ENCODE measurements around the gene ARHGAP10.

Gene ARHGAP10

DNA sequence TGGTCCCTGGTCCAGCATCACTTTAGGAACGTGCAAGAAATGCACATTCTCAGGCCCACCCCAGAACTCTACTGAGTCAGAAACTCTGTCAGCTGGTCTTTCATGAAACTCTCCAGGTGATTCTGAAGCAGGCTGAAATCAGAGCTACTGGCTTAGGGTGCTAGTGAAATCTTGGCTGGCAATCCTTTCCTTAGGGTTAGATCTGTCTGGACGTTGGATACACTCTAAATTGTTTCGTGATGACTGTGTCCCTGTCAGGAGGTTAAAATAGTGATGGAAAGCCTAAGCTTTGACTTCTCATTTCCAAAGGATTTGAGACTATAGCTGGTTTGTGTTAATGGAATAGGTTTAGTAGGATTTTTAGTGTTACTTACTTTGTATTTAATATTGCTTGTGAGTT, 99.1 kb downstream of the ARHGAP10 start:
- Mint-ChIP-seq H3K36me3 (ENCODE audit: low read depth) (no peaks in the 10 kb centered on the region), H3K27me3 (no peaks in the 10 kb centered on the region), H3K4me3 (no peak overlapping the region), H3K9me3 (no peaks in the 10 kb centered on the region), H3K27ac (no peak overlapping the region), H3K4me1 (ENCODE audit: low read depth) (peaks cover 16% of the 10 kb centered on the region)

- H3K9me3 Mint-ChIP-seq: no peaks in the 10 kb centered on the region
These were observed 99.8 kb downstream of the ARHGAP10 start for GRCh38 chr4:147831551-147832171.

DNA sequence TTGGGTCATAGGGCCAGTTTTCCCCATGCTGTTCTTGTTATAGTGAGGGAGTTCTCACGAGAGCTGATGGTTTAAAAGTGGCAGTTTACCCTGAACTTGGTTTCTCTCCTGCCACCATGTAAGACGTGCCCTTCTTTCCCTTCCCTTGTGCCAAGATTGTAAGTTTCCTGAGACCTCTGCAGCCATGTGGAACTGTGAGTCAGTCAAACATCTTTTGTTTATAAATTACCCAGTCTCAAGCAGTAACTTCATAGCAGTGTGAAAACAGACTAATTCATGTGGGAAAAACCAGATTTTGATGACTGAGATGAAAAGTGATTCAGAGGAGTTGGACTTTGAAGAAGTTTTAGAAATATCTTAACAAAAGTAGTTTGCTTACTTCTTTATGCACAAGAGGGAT, 101.4 kb downstream of the ARHGAP10 start:
- Mint-ChIP-seq H3K4me1 (ENCODE audit: low read depth) (peaks cover 21% of the 10 kb centered on the region), H3K9me3 (no peaks in the 10 kb centered on the region), H3K36me3 (ENCODE audit: low read depth) (no peaks in the 10 kb centered on the region), H3K4me3 (no peak overlapping the region), H3K27ac (peak overlapping the region; percentile 1), H3K27me3 (no peaks in the 10 kb centered on the region)

More at GRCh38 chr4:147831551-147832171, 99.8 kb downstream of the ARHGAP10 start:
- H3K27ac Mint-ChIP-seq: no peak overlapping the region
- no peaks in the 10 kb centered on the region for H3K36me3 Mint-ChIP-seq (ENCODE audit: low read depth)
- H3K27me3 Mint-ChIP-seq: no peaks in the 10 kb centered on the region
- H3K4me1 Mint-ChIP-seq (ENCODE audit: low read depth): peaks cover 17% of the 10 kb centered on the region
- no peak overlapping the region for H3K4me3 Mint-ChIP-seq

GRCh38 chr4:147833741-147834140, 101.9 kb downstream of the ARHGAP10 start:
- Mint-ChIP-seq H3K4me1 (ENCODE audit: low read depth) (peaks cover 21% of the 10 kb centered on the region), H3K9me3 (no peaks in the 10 kb centered on the region)

DNA sequence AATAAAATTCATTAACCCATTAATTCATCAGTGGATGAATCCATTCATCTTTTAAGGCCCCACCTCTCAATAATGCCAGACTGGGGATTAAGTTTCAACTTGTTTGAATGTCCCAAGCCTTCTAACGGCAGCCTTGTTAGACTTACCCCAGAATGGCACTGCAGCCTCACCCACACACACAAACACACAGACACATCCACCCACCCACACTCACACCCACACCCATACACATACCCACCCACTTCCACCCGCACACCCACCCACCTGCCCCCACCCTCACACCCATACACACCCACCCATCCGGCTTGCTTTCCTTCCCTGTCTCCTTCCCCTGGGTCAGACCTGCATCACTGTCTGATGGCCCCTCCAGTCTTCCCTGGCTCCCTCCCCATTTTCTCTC, 102.6 kb downstream of the ARHGAP10 start:
- H3K9me3 Mint-ChIP-seq: no peaks in the 10 kb centered on the region
- H3K27ac Mint-ChIP-seq: no peak overlapping the region
- no peaks in the 10 kb centered on the region for H3K27me3 Mint-ChIP-seq
- H3K4me3 Mint-ChIP-seq: no peak overlapping the region
- H3K4me1 Mint-ChIP-seq (ENCODE audit: low read depth): peaks cover 21% of the 10 kb centered on the region
- H3K36me3 Mint-ChIP-seq (ENCODE audit: low read depth): no peaks in the 10 kb centered on the region

More at GRCh38 chr4:147833741-147834140, 101.9 kb downstream of the ARHGAP10 start:
- peak overlapping the region; percentile 1 for H3K27ac Mint-ChIP-seq
- H3K27me3 Mint-ChIP-seq: no peaks in the 10 kb centered on the region
- H3K36me3 Mint-ChIP-seq (ENCODE audit: low read depth): no peaks in the 10 kb centered on the region
- no peak overlapping the region for H3K4me3 Mint-ChIP-seq

GRCh38 chr4:147836807-147837206, 104.9 kb downstream of the ARHGAP10 start:
- no peak overlapping the region for H3K27ac Mint-ChIP-seq
- H3K4me1 Mint-ChIP-seq (ENCODE audit: low read depth): peaks cover 17% of the 10 kb centered on the region
- H3K36me3 Mint-ChIP-seq (ENCODE audit: low read depth): no peaks in the 10 kb centered on the region
- no peaks in the 10 kb centered on the region for H3K9me3 Mint-ChIP-seq
- H3K27me3 Mint-ChIP-seq: no peaks in the 10 kb centered on the region
- H3K4me3 Mint-ChIP-seq: no peak overlapping the region

DNA sequence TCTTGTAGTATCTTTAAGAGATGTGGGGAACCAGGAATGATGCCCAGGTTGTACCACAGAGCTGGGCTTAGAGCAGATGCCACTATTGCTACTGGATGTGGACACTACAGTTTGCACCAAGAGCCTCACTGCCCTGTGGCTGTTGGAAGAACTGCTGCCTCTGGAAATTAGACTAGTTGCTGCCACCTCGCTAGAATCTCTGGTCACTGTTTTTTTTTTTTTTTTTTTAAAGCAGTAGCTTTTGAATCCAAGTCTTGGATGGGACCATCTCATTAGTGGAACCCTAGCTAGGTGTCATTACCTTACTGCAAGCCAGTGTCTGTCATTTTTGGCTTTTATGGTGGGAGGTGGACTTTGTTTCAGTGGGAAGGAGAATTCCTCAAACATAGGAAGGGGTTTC, 105.5 kb downstream of the ARHGAP10 start:
- Mint-ChIP-seq H3K4me1 (ENCODE audit: low read depth) (peaks cover 14% of the 10 kb centered on the region), H3K36me3 (ENCODE audit: low read depth) (no peaks in the 10 kb centered on the region), H3K27me3 (no peaks in the 10 kb centered on the region), H3K4me3 (no peak overlapping the region), H3K9me3 (no peaks in the 10 kb centered on the region), H3K27ac (no peak overlapping the region)

DNA sequence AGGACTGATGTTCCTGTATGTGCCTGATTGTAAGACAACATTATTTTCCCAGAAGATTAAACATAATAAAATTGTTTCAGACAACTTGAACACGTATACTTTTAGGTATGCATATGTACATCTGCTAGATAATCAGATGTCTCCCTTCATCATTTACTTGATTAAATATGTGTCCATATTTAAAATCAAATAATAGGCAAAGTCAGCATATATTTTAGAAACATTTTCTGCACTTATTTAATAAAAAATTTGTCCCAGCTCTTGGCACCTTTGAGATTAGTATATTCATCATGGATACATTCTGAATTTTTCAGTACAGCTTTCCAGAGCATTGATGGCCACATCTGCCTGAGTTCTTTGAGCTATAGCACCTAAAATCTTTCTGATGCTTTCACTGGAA, 106.0 kb downstream of the ARHGAP10 start:
- H3K4me3 Mint-ChIP-seq: no peak overlapping the region
- peaks cover 14% of the 10 kb centered on the region for H3K4me1 Mint-ChIP-seq (ENCODE audit: low read depth)
- no peaks in the 10 kb centered on the region for H3K9me3 Mint-ChIP-seq
- H3K27me3 Mint-ChIP-seq: no peaks in the 10 kb centered on the region
- H3K36me3 Mint-ChIP-seq (ENCODE audit: low read depth): no peaks in the 10 kb centered on the region
- H3K27ac Mint-ChIP-seq: no peak overlapping the region

- H3K36me3 Mint-ChIP-seq (ENCODE audit: low read depth): no peaks in the 10 kb centered on the region
- H3K4me3 Mint-ChIP-seq: no peak overlapping the region
- no peaks in the 10 kb centered on the region for H3K9me3 Mint-ChIP-seq
- H3K4me1 Mint-ChIP-seq (ENCODE audit: low read depth): peaks cover 5% of the 10 kb centered on the region
- H3K27me3 Mint-ChIP-seq: no peaks in the 10 kb centered on the region
- H3K27ac Mint-ChIP-seq: no peak overlapping the region
These were observed 107.3 kb downstream of the ARHGAP10 start for GRCh38 chr4:147839200-147839599.

DNA sequence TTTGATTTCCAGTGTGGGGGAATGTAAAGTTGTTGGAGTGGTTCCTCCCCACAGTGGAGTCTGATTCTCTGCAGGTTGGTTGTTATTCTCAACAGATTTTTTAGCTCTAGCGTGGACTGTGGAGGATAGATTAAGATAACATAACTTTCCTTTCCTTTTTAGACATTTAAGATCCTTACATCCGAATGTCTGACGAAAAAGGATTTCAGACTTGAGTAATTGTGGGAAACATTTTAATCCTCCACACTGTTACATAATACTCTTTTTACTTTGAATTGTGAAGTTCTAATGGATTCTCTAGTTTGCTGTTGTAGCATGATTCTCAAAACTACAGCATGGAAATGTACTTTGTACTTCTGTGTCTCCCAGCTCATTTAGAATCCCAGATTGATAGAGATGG, 107.8 kb downstream of the ARHGAP10 start:
- Mint-ChIP-seq H3K4me1 (ENCODE audit: low read depth) (peaks cover 5% of the 10 kb centered on the region), H3K27me3 (no peaks in the 10 kb centered on the region), H3K36me3 (ENCODE audit: low read depth) (no peaks in the 10 kb centered on the region), H3K9me3 (no peaks in the 10 kb centered on the region), H3K27ac (no peak overlapping the region), H3K4me3 (no peak overlapping the region)

- H3K27ac Mint-ChIP-seq: no peak overlapping the region
- H3K36me3 Mint-ChIP-seq (ENCODE audit: low read depth): no peaks in the 10 kb centered on the region
- no peak overlapping the region for H3K4me3 Mint-ChIP-seq
- no peaks in the 10 kb centered on the region for H3K27me3 Mint-ChIP-seq
- peaks cover 5% of the 10 kb centered on the region for H3K4me1 Mint-ChIP-seq (ENCODE audit: low read depth)
- no peaks in the 10 kb centered on the region for H3K9me3 Mint-ChIP-seq
These were observed 109.2 kb downstream of the ARHGAP10 start for GRCh38 chr4:147840838-147841738.

DNA sequence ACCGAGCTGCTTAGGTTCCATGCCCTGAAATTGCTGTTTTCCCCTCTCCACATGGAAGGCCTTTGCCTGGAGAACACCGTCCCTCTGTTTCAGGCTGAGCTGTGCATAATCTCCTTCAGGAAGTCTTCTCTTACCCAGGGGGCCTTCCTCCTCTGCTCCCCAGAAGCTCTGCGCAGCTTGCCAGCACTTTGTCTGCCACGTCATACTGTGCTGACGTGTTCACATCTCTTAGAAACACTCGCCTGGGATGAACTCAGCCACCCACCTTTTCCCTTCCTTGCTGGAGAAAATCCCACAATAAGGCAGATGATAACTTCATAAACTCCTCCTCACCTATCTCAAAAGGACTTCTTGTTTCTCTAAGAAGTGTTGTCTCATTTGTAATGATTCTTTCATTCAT, 110.7 kb downstream of the ARHGAP10 start:
- Mint-ChIP-seq H3K9me3 (no peaks in the 10 kb centered on the region), H3K27ac (no peak overlapping the region), H3K27me3 (no peaks in the 10 kb centered on the region)

DNA sequence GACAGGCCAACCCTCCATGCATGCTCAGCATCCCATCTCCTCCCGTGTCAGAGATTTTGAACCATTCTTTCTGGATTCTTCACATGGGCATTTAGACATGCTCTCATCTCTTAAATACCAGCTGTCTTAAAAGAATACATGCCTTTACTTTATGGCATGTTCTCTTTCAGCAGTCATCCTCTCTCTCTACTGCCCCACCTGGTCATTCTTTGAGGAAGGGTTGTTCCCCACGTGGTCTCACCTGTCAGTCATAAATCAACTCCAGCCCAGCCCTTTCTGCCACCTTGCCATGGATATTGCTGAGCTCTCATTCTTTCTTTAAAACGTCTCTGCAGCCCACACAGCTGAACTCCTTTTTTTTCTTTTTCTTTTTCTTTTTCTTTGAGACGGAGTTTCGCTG, 111.3 kb downstream of the ARHGAP10 start:
- Mint-ChIP-seq H3K9me3 (no peaks in the 10 kb centered on the region), H3K36me3 (ENCODE audit: low read depth) (no peaks in the 10 kb centered on the region), H3K27ac (no peak overlapping the region), H3K4me3 (no peak overlapping the region), H3K27me3 (no peaks in the 10 kb centered on the region), H3K4me1 (ENCODE audit: low read depth) (no peaks in the 10 kb centered on the region)

More for the DNA sequence above, 110.7 kb downstream of the ARHGAP10 start:
- Mint-ChIP-seq H3K4me3 (no peak overlapping the region), H3K36me3 (ENCODE audit: low read depth) (no peaks in the 10 kb centered on the region), H3K4me1 (ENCODE audit: low read depth) (no peaks in the 10 kb centered on the region)

DNA sequence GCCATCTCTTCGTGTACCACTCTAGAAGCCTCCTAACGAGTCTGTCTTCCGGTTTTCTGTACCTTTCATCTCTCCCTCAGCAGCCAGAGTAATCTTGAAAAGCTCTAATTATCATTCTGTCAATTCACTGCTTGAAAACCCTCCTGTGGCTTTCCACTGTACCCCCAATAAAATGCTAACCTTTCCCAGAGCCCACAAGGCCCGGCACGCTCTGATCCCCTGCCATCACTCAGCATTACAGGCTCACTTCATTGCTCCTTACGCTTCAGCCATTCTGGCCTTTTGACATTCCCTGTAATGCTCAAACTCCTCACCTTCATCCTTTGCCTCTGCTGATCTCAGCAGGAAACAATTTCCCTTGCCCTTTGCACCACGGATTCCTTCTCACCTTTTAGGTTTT, 112.9 kb downstream of the ARHGAP10 start:
- peaks cover 2% of the 10 kb centered on the region for H3K36me3 Mint-ChIP-seq (ENCODE audit: low read depth)
- peaks cover 4% of the 10 kb centered on the region for H3K27me3 Mint-ChIP-seq
- no peak overlapping the region for H3K4me3 Mint-ChIP-seq
- H3K27ac Mint-ChIP-seq: no peak overlapping the region
- H3K4me1 Mint-ChIP-seq (ENCODE audit: low read depth): peaks cover 6% of the 10 kb centered on the region
- H3K9me3 Mint-ChIP-seq: no peaks in the 10 kb centered on the region

- H3K36me3 Mint-ChIP-seq (ENCODE audit: low read depth): peaks cover 9% of the 10 kb centered on the region
- H3K4me3 Mint-ChIP-seq: no peak overlapping the region
- no peak overlapping the region for H3K27ac Mint-ChIP-seq
- peaks cover 4% of the 10 kb centered on the region for H3K27me3 Mint-ChIP-seq
- no peaks in the 10 kb centered on the region for H3K9me3 Mint-ChIP-seq
- H3K4me1 Mint-ChIP-seq (ENCODE audit: low read depth): peaks cover 6% of the 10 kb centered on the region
These were observed 114.6 kb downstream of the ARHGAP10 start for GRCh38 chr4:147846318-147847155.

All from stimulated activated naive CD8-positive, alpha-beta T cell treated with anti-CD3 and anti-CD28 coated beads, Interleukin-15, Interleukin-2, amounts not matched to agents 100 ng/mL and 50 ng/mL, for 24 hours (primary cell).